Testis (tissue), 3 donors: ENCODE measurements around the gene CCDC57. TPM values are rescaled to one million over a fixed set of nuclear protein-coding genes. Genes with fewer than 3 reads are reported as not detected.

Experiments
- DNase-seq: peaks from one replicate; pipeline ENCODE4 v3.0.0-alpha.2; 2019
- H3K27ac ChIP-seq, 2 donors: fragments of 200-600 bp; sonication (generic); one replicate each; pipeline ENCODE4 v1.5.1; 2019
- H3K27me3 ChIP-seq: fragments of 200-600 bp; sonication (generic); one replicate; pipeline ENCODE4 v1.5.1; 2019
- H3K36me3 ChIP-seq: fragments of 200-600 bp; sonication (generic); one replicate; pipeline ENCODE4 v1.5.1; 2017; ENCODE audit warnings: low read depth; ENCODE audit errors: missing control alignments
- H3K4me1 ChIP-seq: fragments of 200-600 bp; sonication (generic); one replicate; pipeline ENCODE4 v1.5.1; 2019
- H3K4me3 ChIP-seq, 2 donors: fragments of 200-600 bp; sonication (generic); one replicate each; pipeline ENCODE4 v1.5.1; 2017 to 2019
- H3K9me3 ChIP-seq: fragments of 200-600 bp; sonication (generic); one replicate; pipeline ENCODE4 v1.5.1; 2017
- POLR2A ChIP-seq: fragments of 450-650 bp; IDR thresholded peaks from one replicate; pipeline ENCODE4 v1.6.1; 2017; ENCODE audit warnings: antibody characterized with exemption, mild to moderate bottlenecking, moderate library complexity
- WGBS, 2 donors: methylation state at CpG; one replicate each; pipeline ENCODE4 v1.1.5; 2018; 5-methylcytosine and 5-hydroxymethylcytosine counted together
- intact Hi-C: fragments of 100-400 bp; cut with DNase I; formaldehyde crosslinking; loops from one replicate; pipeline ENCODE4 v1.15.1; 2023; ENCODE audit warnings: low total_unique reads
- polyA plus RNA-seq: library from polyadenylated mRNA; stranded (reverse); fragments of 350-450 nt; fragmentation: Illumina TruSeq; extraction: RNeasy Lipid Tissue Mini Kit (QIAGEN cat#74804); gene quantifications from one replicate; pipeline ENCODE4 v1.2.3, GENCODE V29; 2014; ENCODE audit warnings: low read depth, low replicate concordance; ENCODE audit not compliant: insufficient read depth
- total RNA-seq, 2 donors: library from RNA; depleted of rRNA; stranded (reverse); fragments of >200 nt; gene quantifications; one replicate each; pipeline ENCODE4 v1.2.3, GENCODE V29; 2016
- TF ChIP-seq, protein P1 (sequence below), 3 experiments: fragments of 450-650 bp in 2 of 3; fragments of 200-600 bp in 1 of 3; sonication (generic) in 1 of 3; IDR thresholded peaks; one replicate each; pipeline ENCODE4 v1.5.1; 2016 to 2019; ENCODE audit warnings: antibody characterized with exemption in 3 of 3, mild to moderate bottlenecking in 2 of 3, moderate library complexity in 1 of 3

The CCDC57 gene
- total and polyA plus RNA-seq, 3 donors from 2014 or later = 61.3 to 111 (median 71.8) TPM

DNA sequence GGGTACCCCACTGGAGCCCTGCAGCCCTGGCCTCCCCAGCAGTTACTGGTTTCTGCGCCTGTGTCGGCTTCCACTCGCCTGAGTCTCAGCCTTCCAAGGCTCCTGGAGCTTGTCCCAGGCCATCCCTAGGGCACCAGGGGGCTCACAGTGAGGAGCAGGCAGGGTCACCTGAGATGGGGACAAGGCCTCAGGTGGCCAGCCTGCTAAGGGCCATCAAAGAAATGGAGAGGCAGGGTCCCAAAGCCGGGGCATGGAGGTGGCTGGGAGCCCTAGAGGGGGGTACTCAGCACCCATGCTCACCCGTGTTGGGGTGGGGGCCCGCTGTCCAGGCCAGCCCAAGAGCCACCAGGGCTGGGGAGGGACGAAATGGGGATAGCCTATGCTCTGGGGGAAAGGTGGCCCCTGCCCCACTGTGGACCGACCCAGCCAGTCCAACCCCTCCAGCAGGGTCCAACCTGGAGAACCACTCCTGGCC lies 115.9 kb downstream of the CCDC57 start:
- DNase-seq = no peak
- Histone ChIP-seq H3K36me3 (no peaks in the 10 kb centered on the region), H3K27ac (peak overlapping the region; percentile 84 to 95), H3K4me3 (peak overlapping the region; percentile 76 to 86), H3K4me1 (peaks cover 31% of the 10 kb centered on the region), H3K27me3 (no peaks in the 10 kb centered on the region), H3K9me3 (no peaks in the 10 kb centered on the region)
- TF ChIP-seq, protein P1, sequence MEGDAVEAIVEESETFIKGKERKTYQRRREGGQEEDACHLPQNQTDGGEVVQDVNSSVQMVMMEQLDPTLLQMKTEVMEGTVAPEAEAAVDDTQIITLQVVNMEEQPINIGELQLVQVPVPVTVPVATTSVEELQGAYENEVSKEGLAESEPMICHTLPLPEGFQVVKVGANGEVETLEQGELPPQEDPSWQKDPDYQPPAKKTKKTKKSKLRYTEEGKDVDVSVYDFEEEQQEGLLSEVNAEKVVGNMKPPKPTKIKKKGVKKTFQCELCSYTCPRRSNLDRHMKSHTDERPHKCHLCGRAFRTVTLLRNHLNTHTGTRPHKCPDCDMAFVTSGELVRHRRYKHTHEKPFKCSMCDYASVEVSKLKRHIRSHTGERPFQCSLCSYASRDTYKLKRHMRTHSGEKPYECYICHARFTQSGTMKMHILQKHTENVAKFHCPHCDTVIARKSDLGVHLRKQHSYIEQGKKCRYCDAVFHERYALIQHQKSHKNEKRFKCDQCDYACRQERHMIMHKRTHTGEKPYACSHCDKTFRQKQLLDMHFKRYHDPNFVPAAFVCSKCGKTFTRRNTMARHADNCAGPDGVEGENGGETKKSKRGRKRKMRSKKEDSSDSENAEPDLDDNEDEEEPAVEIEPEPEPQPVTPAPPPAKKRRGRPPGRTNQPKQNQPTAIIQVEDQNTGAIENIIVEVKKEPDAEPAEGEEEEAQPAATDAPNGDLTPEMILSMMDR (IDR thresholded peaks at IDR 0.05) = no peak
- TF ChIP-seq POLR2A = no peak
- intact Hi-C loops = no loop called here
- 53 to 69% methylated on average over 3 to 8 of the region's 8 CpGs for WGBS, 2 donors

DNA sequence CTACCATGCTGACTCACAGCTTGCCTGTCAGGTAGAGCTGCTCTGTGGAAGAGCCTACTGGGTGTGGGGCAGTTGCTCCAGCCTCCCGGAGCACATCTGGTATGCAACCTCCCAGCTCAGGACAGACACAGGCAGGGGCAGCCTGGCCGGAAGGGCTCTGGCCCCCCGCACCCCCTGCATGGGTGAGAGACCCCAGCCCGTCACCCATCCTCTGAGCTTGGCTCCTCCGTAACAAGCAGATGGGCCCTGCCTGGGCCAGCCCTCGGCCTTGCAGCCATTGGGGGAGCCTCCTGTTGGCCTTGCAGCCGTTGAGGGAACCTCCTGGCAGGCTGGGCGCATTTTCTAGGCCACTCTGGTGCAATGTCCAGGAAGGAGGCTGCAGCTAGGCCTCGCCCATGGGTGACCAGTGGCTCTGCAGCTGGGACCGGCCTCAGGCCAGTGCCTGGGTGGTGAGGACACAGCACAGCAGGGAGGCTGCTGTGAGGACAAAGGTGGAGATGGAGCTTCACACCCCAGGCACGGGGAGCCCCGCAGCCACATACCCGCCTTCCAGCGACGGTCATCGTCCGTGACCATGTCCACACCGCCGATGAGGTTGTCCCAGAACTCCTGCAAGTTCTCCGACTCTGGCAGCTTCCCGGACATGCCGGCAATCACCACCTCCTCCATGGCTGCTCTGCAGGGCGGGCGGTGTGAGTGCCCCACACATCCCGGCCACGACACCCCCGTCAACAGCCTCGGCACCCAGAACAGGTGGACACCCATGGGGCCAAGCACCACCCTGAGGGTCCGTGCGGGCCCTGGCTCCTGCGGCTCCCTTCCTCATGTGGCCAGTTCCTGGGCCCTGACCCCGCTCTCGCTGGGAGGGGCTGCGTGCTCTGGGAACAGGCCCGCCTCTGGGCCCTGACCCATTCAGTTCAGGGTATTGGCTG lies 116.6 kb downstream of the CCDC57 start:
- Histone ChIP-seq H3K27ac (no peak overlapping the region), H3K4me1 (peaks cover 24% of the 10 kb centered on the region), H3K36me3 (no peaks in the 10 kb centered on the region), H3K27me3 (no peaks in the 10 kb centered on the region), H3K4me3 (no peak overlapping the region), H3K9me3 (no peaks in the 10 kb centered on the region)
- intact Hi-C loops = no loop called here
- DNase-seq = no peak
- TF ChIP-seq POLR2A = no peak
- TF ChIP-seq, protein P1 (IDR thresholded peaks at IDR 0.05) = no peak
- WGBS, 2 donors = 77 to 85% methylated on average over 7 to 35 of the region's 35 CpGs

DNA sequence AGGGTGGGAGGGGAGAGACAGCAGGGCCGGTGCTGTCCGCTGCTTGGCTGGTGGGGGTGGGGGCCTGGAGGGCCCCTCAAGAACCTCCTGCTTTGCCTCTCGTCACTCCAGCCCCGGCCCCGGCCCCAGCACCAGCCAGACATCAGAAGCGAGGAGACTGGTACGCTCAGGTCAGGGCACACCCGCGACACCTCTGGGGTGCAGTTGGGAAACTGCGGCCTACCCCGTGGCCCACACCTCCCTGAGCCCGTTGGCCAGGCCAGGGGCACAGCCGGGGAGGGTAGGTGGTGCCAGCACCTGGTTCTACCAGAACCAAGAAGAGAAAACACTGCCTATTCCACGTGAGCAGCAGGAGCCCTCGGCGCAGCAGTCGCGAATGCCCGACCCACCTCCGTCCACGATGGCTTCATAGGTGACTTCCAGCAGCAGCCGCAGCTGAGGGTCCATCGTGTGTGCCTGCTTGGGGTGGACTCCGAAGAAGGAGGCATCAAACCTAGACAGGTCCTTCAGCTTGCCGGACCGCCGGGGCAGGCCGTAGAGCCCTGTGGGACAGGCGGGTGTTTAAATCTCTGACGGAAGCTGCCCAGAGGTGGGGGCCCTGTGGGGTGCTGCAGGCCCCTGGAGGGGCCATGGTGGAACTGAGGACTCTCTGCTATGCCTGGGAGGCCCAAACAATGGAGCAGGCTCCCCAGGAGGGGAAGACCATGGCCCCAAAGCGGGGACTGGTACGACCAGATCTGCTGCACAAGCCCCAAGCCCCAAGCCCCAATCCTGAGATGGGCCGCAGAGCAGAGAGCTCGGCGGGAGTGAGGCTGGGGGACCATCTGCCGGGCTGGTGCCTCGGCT lies 117.5 kb downstream of the CCDC57 start:
- no peaks in the 10 kb centered on the region for H3K36me3 ChIP-seq
- WGBS, 2 donors = 89% methylated on average over 37 of the region's 37 CpGs; no CpG with 5 or more reads in 1 of the 2 donors
- no peak for DNase-seq
- H3K9me3 ChIP-seq = no peaks in the 10 kb centered on the region
- H3K4me3 ChIP-seq = no peak overlapping the region
- no peaks in the 10 kb centered on the region for H3K27me3 ChIP-seq
- intact Hi-C loops = no loop called here
- H3K27ac ChIP-seq = no peak overlapping the region
- no peak for TF ChIP-seq POLR2A
- TF ChIP-seq, protein P1 (IDR thresholded peaks at IDR 0.05) = no peak
- peaks cover 17% of the 10 kb centered on the region for H3K4me1 ChIP-seq

DNA sequence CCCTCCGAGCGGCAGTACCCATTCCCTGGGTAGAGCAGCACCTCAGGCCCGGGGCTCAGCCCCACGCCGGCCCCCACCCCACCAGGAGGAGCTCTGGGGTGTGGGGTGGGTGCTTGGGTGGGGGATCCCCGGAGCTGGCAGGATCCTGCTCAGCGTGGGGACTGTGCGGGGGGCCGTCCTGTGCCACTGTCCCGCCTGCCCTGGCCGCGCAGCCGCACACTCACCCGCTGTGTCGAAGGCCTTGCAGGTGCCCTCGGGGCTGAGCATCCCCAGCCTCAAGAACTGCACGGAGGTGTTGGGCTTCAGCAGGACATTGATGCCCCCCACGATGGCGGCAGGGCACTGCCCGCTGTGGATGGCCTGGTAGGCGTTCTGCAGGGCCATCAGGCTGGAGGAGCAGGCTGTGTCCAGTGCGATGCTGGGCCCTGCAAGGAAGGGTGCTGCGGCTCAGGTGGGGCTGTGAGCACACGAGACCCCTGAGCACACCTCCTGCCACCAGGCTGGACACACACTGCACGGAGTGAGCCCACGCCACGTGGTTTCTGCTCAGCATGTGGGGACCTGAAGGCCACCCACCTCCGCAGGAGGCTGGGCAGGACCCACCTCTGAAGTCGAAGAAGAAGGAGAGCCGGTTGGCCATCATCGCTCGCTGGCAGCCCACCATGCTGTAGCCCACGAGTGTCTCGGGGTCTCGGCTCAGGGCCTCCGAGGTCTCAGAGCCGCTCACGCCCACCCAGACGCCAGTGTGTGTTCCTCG lies 119.5 kb downstream of the CCDC57 start:
- no peak overlapping the region for H3K4me3 ChIP-seq
- intact Hi-C loops = no loop called here
- DNase-seq = no peak
- TF ChIP-seq, protein P1 (IDR thresholded peaks at IDR 0.05) = no peak
- TF ChIP-seq POLR2A = no peak
- H3K4me1 ChIP-seq = peaks cover 6% of the 10 kb centered on the region
- H3K9me3 ChIP-seq = no peaks in the 10 kb centered on the region
- no peaks in the 10 kb centered on the region for H3K36me3 ChIP-seq
- 94% methylated on average over 17 to 36 of the region's 40 CpGs for WGBS, 2 donors
- no peaks in the 10 kb centered on the region for H3K27me3 ChIP-seq
- H3K27ac ChIP-seq = no peak overlapping the region
